Measurements from ENCODE around the gene ACTR5.
A peak's percentile ranks its signal among the peaks of the same experiment; 100 is the strongest.

Gene ACTR5

GRCh38 chr20:38728911-38729642, 19.2 kb upstream of the ACTR5 start:
- Histone ChIP-seq H3K27ac (ENCODE audit: insufficient read depth, low read length, poor library complexity, severe bottlenecking) (no peak overlapping the region), H3K4me1 (ENCODE audit: control insufficient read depth, insufficient read depth, low read length, poor library complexity, severe bottlenecking) (peaks cover 54% of the 10 kb centered on the region), H3K27me3 (replicated peaks; ENCODE audit: control insufficient read depth, insufficient read depth, low read length, poor library complexity, severe bottlenecking) (peaks cover 77% of the 10 kb centered on the region), H3K9me3 (ENCODE audit: control insufficient read depth, low read length) (no peaks in the 10 kb centered on the region), H3K36me3 (ENCODE audit: control insufficient read depth, insufficient read depth, low read length) (no peaks in the 10 kb centered on the region), H3K4me3 (ENCODE audit: insufficient read depth, low read depth, low read length, poor library complexity, severe bottlenecking) (no peak overlapping the region)
- DNase-seq: no peak

GRCh38 chr20:38729767-38730166, 18.5 kb upstream of the ACTR5 start:
- peaks cover 74% of the 10 kb centered on the region for H3K27me3 ChIP-seq (replicated peaks; ENCODE audit: control insufficient read depth, insufficient read depth, low read length, poor library complexity, severe bottlenecking)
- no peak overlapping the region for H3K4me3 ChIP-seq (ENCODE audit: insufficient read depth, low read depth, low read length, poor library complexity, severe bottlenecking)
- no peaks in the 10 kb centered on the region for H3K36me3 ChIP-seq (ENCODE audit: control insufficient read depth, insufficient read depth, low read length)
- DNase-seq: no peak
- peaks cover 50% of the 10 kb centered on the region for H3K4me1 ChIP-seq (ENCODE audit: control insufficient read depth, insufficient read depth, low read length, poor library complexity, severe bottlenecking)
- no peak overlapping the region for H3K27ac ChIP-seq (ENCODE audit: insufficient read depth, low read length, poor library complexity, severe bottlenecking)
- H3K9me3 ChIP-seq (ENCODE audit: control insufficient read depth, low read length): no peaks in the 10 kb centered on the region

GRCh38 chr20:38730167-38730988, 17.9 kb upstream of the ACTR5 start:
- no peaks in the 10 kb centered on the region for H3K9me3 ChIP-seq (ENCODE audit: control insufficient read depth, low read length)
- peak overlapping the region; percentile 47 for H3K4me3 ChIP-seq (ENCODE audit: insufficient read depth, low read depth, low read length, poor library complexity, severe bottlenecking)
- H3K27ac ChIP-seq (ENCODE audit: insufficient read depth, low read length, poor library complexity, severe bottlenecking): no peak overlapping the region
- H3K27me3 ChIP-seq (replicated peaks; ENCODE audit: control insufficient read depth, insufficient read depth, low read length, poor library complexity, severe bottlenecking): peaks cover 68% of the 10 kb centered on the region
- no peak for DNase-seq
- H3K4me1 ChIP-seq (ENCODE audit: control insufficient read depth, insufficient read depth, low read length, poor library complexity, severe bottlenecking): peaks cover 44% of the 10 kb centered on the region
- H3K36me3 ChIP-seq (ENCODE audit: control insufficient read depth, insufficient read depth, low read length): no peaks in the 10 kb centered on the region

DNA sequence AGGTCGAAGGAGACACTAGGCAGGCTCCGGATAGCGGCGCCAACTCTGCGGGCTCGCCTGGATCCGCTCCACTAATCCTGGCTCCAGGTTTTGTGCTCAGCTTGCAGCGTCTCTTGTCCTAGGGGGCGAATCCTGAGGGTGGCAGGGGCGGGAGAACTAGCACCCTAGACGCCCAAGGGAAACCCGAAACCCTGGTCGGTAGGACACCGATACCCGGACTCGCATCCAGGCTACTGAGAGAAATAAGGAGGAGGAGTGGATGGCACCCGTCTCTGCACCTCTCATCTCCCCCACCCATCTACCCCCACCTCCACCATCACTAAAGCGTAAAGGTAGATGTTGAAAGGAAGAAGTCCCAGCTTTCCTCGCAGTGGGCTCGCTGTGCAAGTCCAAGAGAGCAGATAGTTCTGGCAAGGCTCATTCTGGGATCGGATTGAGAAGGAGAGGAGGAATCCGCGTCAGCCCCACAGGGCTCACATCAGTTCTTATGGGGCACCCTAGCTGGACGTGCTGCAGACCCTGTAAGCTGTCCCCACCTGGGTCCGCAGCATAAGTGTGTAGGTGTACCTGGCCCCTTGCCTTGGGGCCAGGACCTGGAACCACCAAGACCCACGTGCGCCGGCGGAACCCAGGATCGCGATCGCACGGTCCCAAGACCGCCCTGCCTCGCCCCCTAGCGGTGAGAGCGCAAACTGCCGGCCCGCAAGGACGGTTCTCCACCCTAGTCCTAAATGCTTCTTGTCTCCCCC, 17.1 kb upstream of the ACTR5 start:
- Histone ChIP-seq H3K4me3 (ENCODE audit: insufficient read depth, low read depth, low read length, poor library complexity, severe bottlenecking) (peak overlapping the region; percentile 47), H3K27ac (ENCODE audit: insufficient read depth, low read length, poor library complexity, severe bottlenecking) (no peak overlapping the region), H3K4me1 (ENCODE audit: control insufficient read depth, insufficient read depth, low read length, poor library complexity, severe bottlenecking) (peaks cover 36% of the 10 kb centered on the region), H3K9me3 (ENCODE audit: control insufficient read depth, low read length) (no peaks in the 10 kb centered on the region), H3K36me3 (ENCODE audit: control insufficient read depth, insufficient read depth, low read length) (no peaks in the 10 kb centered on the region), H3K27me3 (replicated peaks; ENCODE audit: control insufficient read depth, insufficient read depth, low read length, poor library complexity, severe bottlenecking) (peaks cover 61% of the 10 kb centered on the region)
- DNase-seq: peak; percentile 48 to 58 (median 49)

GRCh38 chr20:38731738-38732113, 16.5 kb upstream of the ACTR5 start:
- no peak for DNase-seq
- H3K9me3 ChIP-seq (ENCODE audit: control insufficient read depth, low read length): no peaks in the 10 kb centered on the region
- H3K27ac ChIP-seq (ENCODE audit: insufficient read depth, low read length, poor library complexity, severe bottlenecking): no peak overlapping the region
- H3K4me1 ChIP-seq (ENCODE audit: control insufficient read depth, insufficient read depth, low read length, poor library complexity, severe bottlenecking): peaks cover 36% of the 10 kb centered on the region
- peaks cover 56% of the 10 kb centered on the region for H3K27me3 ChIP-seq (replicated peaks; ENCODE audit: control insufficient read depth, insufficient read depth, low read length, poor library complexity, severe bottlenecking)
- H3K36me3 ChIP-seq (ENCODE audit: control insufficient read depth, insufficient read depth, low read length): no peaks in the 10 kb centered on the region
- H3K4me3 ChIP-seq (ENCODE audit: insufficient read depth, low read depth, low read length, poor library complexity, severe bottlenecking): no peak overlapping the region

GRCh38 chr20:38732981-38733380, 15.3 kb upstream of the ACTR5 start:
- Histone ChIP-seq H3K4me3 (ENCODE audit: insufficient read depth, low read depth, low read length, poor library complexity, severe bottlenecking) (no peak overlapping the region), H3K9me3 (ENCODE audit: control insufficient read depth, low read length) (no peaks in the 10 kb centered on the region), H3K4me1 (ENCODE audit: control insufficient read depth, insufficient read depth, low read length, poor library complexity, severe bottlenecking) (peaks cover 27% of the 10 kb centered on the region), H3K36me3 (ENCODE audit: control insufficient read depth, insufficient read depth, low read length) (no peaks in the 10 kb centered on the region), H3K27me3 (replicated peaks; ENCODE audit: control insufficient read depth, insufficient read depth, low read length, poor library complexity, severe bottlenecking) (peaks cover 43% of the 10 kb centered on the region), H3K27ac (ENCODE audit: insufficient read depth, low read length, poor library complexity, severe bottlenecking) (no peak overlapping the region)
- no peak for DNase-seq

GRCh38 chr20:38735172-38735571, 13.1 kb upstream of the ACTR5 start:
- Histone ChIP-seq H3K27ac (ENCODE audit: insufficient read depth, low read length, poor library complexity, severe bottlenecking) (no peak overlapping the region), H3K4me3 (ENCODE audit: insufficient read depth, low read depth, low read length, poor library complexity, severe bottlenecking) (no peak overlapping the region), H3K9me3 (ENCODE audit: control insufficient read depth, low read length) (no peaks in the 10 kb centered on the region), H3K36me3 (ENCODE audit: control insufficient read depth, insufficient read depth, low read length) (no peaks in the 10 kb centered on the region), H3K27me3 (replicated peaks; ENCODE audit: control insufficient read depth, insufficient read depth, low read length, poor library complexity, severe bottlenecking) (peaks cover 21% of the 10 kb centered on the region), H3K4me1 (ENCODE audit: control insufficient read depth, insufficient read depth, low read length, poor library complexity, severe bottlenecking) (peaks cover 12% of the 10 kb centered on the region)
- no peak for DNase-seq

GRCh38 chr20:38737887-38738286, 10.4 kb upstream of the ACTR5 start:
- Histone ChIP-seq H3K36me3 (ENCODE audit: control insufficient read depth, insufficient read depth, low read length) (no peaks in the 10 kb centered on the region), H3K27me3 (replicated peaks; ENCODE audit: control insufficient read depth, insufficient read depth, low read length, poor library complexity, severe bottlenecking) (peaks cover 8% of the 10 kb centered on the region), H3K27ac (ENCODE audit: insufficient read depth, low read length, poor library complexity, severe bottlenecking) (no peak overlapping the region), H3K9me3 (ENCODE audit: control insufficient read depth, low read length) (no peaks in the 10 kb centered on the region), H3K4me3 (ENCODE audit: insufficient read depth, low read depth, low read length, poor library complexity, severe bottlenecking) (no peak overlapping the region), H3K4me1 (ENCODE audit: control insufficient read depth, insufficient read depth, low read length, poor library complexity, severe bottlenecking) (no peaks in the 10 kb centered on the region)
- no peak for DNase-seq

DNA sequence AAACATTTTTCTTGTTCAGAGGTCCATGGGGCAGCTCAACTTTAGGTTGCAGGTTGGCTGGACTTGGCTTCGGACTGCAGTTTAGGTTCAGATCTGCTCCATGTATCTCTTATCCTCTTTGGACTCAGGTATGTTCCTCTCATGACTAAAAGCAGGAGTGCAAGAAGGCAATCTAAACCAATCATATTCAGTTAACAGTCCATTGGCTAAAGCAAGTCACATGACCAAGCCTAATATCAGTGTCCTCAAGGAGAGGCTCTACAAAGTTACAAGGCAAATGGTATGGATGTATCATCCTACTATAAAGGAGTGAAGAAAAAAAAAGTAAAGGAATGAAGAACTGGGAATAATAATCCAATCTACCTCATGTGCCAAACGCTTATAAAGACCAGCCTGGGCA, 2.5 kb upstream of the ACTR5 start:
- Histone ChIP-seq H3K27me3 (replicated peaks; ENCODE audit: control insufficient read depth, insufficient read depth, low read length, poor library complexity, severe bottlenecking) (no peaks in the 10 kb centered on the region), H3K27ac (ENCODE audit: insufficient read depth, low read length, poor library complexity, severe bottlenecking) (no peak overlapping the region), H3K4me1 (ENCODE audit: control insufficient read depth, insufficient read depth, low read length, poor library complexity, severe bottlenecking) (peaks cover 13% of the 10 kb centered on the region), H3K4me3 (ENCODE audit: insufficient read depth, low read depth, low read length, poor library complexity, severe bottlenecking) (no peak overlapping the region), H3K36me3 (ENCODE audit: control insufficient read depth, insufficient read depth, low read length) (no peaks in the 10 kb centered on the region), H3K9me3 (ENCODE audit: control insufficient read depth, low read length) (no peaks in the 10 kb centered on the region)
- no peak for DNase-seq

All from effector memory CD4-positive, alpha-beta T cell (primary cell).